ENCODE results near the gene SRGAP3. TPM values are rescaled to one million over a fixed set of nuclear protein-coding genes. Genes with fewer than 3 reads are reported as not detected.

SRGAP3 gene
- polyA plus RNA-seq, 2 donors: 1.3 to 3.3 TPM

DNA sequence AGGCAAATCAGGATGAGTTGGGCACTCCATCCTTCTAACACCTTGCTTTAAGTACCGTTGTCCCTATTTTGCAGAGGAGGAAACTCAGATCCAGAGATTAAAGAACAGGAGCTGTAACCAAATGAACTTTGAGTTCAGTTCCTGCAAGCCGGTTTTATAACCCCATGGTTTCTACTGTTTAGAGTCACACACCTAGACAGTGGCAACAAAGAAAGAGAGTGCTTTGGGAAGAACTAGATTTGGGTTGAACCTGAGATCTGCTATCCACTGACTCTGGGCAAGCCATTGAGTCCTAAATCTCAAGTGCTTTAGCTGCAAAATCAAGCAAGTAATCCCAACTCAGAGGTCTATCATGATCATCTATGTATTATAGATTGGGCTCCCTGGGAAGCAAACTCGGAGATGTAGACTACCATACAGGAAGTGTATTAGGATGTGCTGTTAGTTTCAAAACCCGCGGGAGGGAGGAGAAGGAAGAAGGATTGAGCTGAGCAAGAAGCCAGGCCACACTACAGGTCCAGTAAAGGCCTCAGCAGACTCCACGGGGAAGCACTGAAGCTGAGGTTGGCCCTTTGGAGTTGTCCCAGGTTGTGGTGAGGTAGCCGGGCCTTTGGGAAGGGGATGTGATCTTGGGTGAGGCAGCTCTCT is 42.2 kb downstream of the SRGAP3 start:
- Histone ChIP-seq H3K36me3 (ENCODE audit: control insufficient read depth in 2 of 2, insufficient read depth in 2 of 2, low read length in 1 of 2) (peaks cover 0 to 2% of the 10 kb centered on the region in 2 donors), H3K27ac (ENCODE audit: low read depth in 2 of 2, low read length in 1 of 2) (no peak overlapping the region), H3K27me3 (ENCODE audit: control insufficient read depth in 1 of 2, insufficient read depth in 2 of 2, low read length in 2 of 2) (no peaks in the 10 kb centered on the region), H3K9me3 (ENCODE audit: control insufficient read depth in 2 of 2, insufficient read depth in 1 of 2, low read depth in 1 of 2, low read length in 1 of 2) (no peaks in the 10 kb centered on the region), H3K4me1 (ENCODE audit: control insufficient read depth in 2 of 2, insufficient read depth in 2 of 2, low read length in 1 of 2) (peaks cover 0 to 2% of the 10 kb centered on the region in 2 donors), H3K4me3 (ENCODE audit: low read depth in 1 of 2, low read length in 2 of 2) (no peak overlapping the region)
- 87 to 90% methylated on average over 7 of the region's 7 CpGs for WGBS, 2 donors

GRCh38 chr3:9206287-9206686 is 43.2 kb downstream of the SRGAP3 start:
- Histone ChIP-seq H3K27me3 (ENCODE audit: control insufficient read depth in 1 of 2, insufficient read depth in 2 of 2, low read length in 2 of 2) (no peaks in the 10 kb centered on the region), H3K4me3 (ENCODE audit: low read depth in 1 of 2, low read length in 2 of 2) (no peak overlapping the region), H3K4me1 (ENCODE audit: control insufficient read depth in 2 of 2, insufficient read depth in 2 of 2, low read length in 1 of 2) (peaks cover 0 to 2% of the 10 kb centered on the region in 2 donors), H3K36me3 (ENCODE audit: control insufficient read depth in 2 of 2, insufficient read depth in 2 of 2, low read length in 1 of 2) (peaks cover 0 to 2% of the 10 kb centered on the region in 2 donors), H3K27ac (ENCODE audit: low read depth in 2 of 2, low read length in 1 of 2) (no peak overlapping the region), H3K9me3 (ENCODE audit: control insufficient read depth in 2 of 2, insufficient read depth in 1 of 2, low read depth in 1 of 2, low read length in 1 of 2) (no peaks in the 10 kb centered on the region)
- 92 to 95% methylated on average over 4 of the region's 4 CpGs for WGBS, 2 donors

GRCh38 chr3:9205345-9206143 is 43.9 kb downstream of the SRGAP3 start:
- H3K27me3 ChIP-seq (ENCODE audit: control insufficient read depth in 1 of 2, insufficient read depth in 2 of 2, low read length in 2 of 2): no peaks in the 10 kb centered on the region
- H3K9me3 ChIP-seq (ENCODE audit: control insufficient read depth in 2 of 2, insufficient read depth in 1 of 2, low read depth in 1 of 2, low read length in 1 of 2): no peaks in the 10 kb centered on the region
- peaks cover 0 to 2% of the 10 kb centered on the region in 2 donors for H3K4me1 ChIP-seq (ENCODE audit: control insufficient read depth in 2 of 2, insufficient read depth in 2 of 2, low read length in 1 of 2)
- H3K27ac ChIP-seq (ENCODE audit: low read depth in 2 of 2, low read length in 1 of 2): no peak overlapping the region
- no peak overlapping the region for H3K4me3 ChIP-seq (ENCODE audit: low read depth in 1 of 2, low read length in 2 of 2)
- peaks cover 0 to 2% of the 10 kb centered on the region in 2 donors for H3K36me3 ChIP-seq (ENCODE audit: control insufficient read depth in 2 of 2, insufficient read depth in 2 of 2, low read length in 1 of 2)
- WGBS, 2 donors: 84 to 85% methylated on average over 9 of the region's 9 CpGs

DNA sequence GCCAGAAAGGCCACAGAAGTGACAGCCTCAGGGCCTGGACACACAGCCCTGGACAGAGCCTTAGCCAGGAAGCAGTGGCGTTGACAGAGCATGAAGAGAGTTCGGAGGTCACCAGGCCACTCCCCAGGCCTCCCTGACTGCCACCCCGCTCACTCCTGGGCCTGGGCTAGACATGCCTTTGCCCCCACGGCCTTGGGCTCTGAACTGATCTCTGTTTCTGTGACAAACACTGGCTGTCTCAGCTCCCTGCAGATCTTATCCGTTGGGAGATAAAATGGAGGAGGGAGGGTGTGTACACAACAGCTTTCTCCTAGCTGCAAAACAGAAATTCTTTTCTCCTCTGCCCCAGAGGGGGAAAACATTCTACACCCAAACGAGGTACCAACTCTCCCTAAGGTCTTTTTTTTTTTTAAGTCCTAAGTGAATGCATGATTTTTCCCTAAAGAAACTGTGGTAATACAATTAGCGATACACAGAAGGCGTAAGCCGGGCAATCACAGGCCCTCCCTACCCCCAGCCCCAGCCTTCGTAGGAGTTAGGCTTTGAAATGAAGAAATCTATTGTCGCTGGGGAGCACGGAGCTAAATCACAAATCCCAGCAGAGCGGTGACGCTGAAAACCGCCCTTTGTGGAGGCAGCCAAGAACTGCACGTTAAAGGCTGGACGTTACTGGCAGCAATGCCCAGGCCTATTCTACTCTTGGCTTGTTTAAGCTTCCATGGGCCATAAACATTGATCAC is 45.0 kb downstream of the SRGAP3 start:
- H3K9me3 ChIP-seq (ENCODE audit: control insufficient read depth in 2 of 2, insufficient read depth in 1 of 2, low read depth in 1 of 2, low read length in 1 of 2): no peaks in the 10 kb centered on the region
- H3K27ac ChIP-seq (ENCODE audit: low read depth in 2 of 2, low read length in 1 of 2): no peak overlapping the region
- peaks cover 0 to 2% of the 10 kb centered on the region in 2 donors for H3K4me1 ChIP-seq (ENCODE audit: control insufficient read depth in 2 of 2, insufficient read depth in 2 of 2, low read length in 1 of 2)
- peaks cover 0 to 2% of the 10 kb centered on the region in 2 donors for H3K36me3 ChIP-seq (ENCODE audit: control insufficient read depth in 2 of 2, insufficient read depth in 2 of 2, low read length in 1 of 2)
- H3K4me3 ChIP-seq (ENCODE audit: low read depth in 1 of 2, low read length in 2 of 2): no peak overlapping the region
- WGBS, 2 donors: 79 to 82% methylated on average over 17 of the region's 17 CpGs
- H3K27me3 ChIP-seq (ENCODE audit: control insufficient read depth in 1 of 2, insufficient read depth in 2 of 2, low read length in 2 of 2): no peaks in the 10 kb centered on the region

DNA sequence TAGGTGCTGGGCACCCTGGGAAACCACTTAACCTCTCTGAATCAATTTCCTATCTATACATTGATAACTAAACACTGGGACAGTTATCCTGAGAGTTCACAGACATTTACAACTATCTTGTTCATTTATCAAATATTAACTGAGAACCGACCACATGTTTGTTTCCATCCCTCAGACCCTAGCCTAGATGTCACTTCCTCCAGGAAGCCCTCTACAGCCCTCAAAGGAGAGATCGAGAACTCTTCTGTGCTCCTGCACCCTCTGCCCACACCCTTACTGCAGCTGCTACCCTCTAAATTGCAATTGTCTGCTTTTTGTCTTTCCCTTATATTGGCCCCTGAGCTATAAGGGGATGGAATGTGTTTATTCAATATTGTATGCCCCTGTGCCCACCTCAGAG is 46.1 kb downstream of the SRGAP3 start:
- 86 to 90% methylated on average over 2 of the region's 2 CpGs for WGBS, 2 donors
- peaks cover 0 to 2% of the 10 kb centered on the region in 2 donors for H3K4me1 ChIP-seq (ENCODE audit: control insufficient read depth in 2 of 2, insufficient read depth in 2 of 2, low read length in 1 of 2)
- no peaks in the 10 kb centered on the region for H3K27me3 ChIP-seq (ENCODE audit: control insufficient read depth in 1 of 2, insufficient read depth in 2 of 2, low read length in 2 of 2)
- no peak overlapping the region for H3K4me3 ChIP-seq (ENCODE audit: low read depth in 1 of 2, low read length in 2 of 2)
- no peaks in the 10 kb centered on the region for H3K9me3 ChIP-seq (ENCODE audit: control insufficient read depth in 2 of 2, insufficient read depth in 1 of 2, low read depth in 1 of 2, low read length in 1 of 2)
- H3K36me3 ChIP-seq (ENCODE audit: control insufficient read depth in 2 of 2, insufficient read depth in 2 of 2, low read length in 1 of 2): peaks cover 0 to 2% of the 10 kb centered on the region in 2 donors
- no peak overlapping the region for H3K27ac ChIP-seq (ENCODE audit: low read depth in 2 of 2, low read length in 1 of 2)

DNA sequence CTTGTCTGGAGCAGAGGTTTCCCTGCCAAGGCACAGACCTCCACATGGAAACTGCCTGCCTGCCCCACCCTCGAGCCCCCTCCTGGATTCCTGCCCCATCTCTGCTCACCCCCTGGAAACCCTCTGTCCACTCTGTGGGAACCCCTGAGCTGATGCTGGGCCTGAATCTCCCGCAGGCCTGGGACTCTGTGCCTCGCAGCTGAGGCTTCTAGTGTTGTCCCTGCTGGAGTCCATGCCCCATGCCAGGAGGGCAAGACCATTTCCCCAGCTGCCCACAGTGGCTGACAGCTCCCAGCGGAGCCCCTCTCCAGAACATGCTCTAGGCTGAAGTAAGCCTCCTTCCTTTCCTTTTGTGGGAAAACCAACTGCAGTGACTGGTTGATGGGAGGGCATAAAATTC is 46.9 kb downstream of the SRGAP3 start:
- Histone ChIP-seq H3K4me3 (ENCODE audit: low read depth in 1 of 2, low read length in 2 of 2) (no peak overlapping the region), H3K27ac (ENCODE audit: low read depth in 2 of 2, low read length in 1 of 2) (no peak overlapping the region), H3K9me3 (ENCODE audit: control insufficient read depth in 2 of 2, insufficient read depth in 1 of 2, low read depth in 1 of 2, low read length in 1 of 2) (no peaks in the 10 kb centered on the region), H3K27me3 (ENCODE audit: control insufficient read depth in 1 of 2, insufficient read depth in 2 of 2, low read length in 2 of 2) (no peaks in the 10 kb centered on the region), H3K36me3 (ENCODE audit: control insufficient read depth in 2 of 2, insufficient read depth in 2 of 2, low read length in 1 of 2) (peaks cover 0 to 2% of the 10 kb centered on the region in 2 donors), H3K4me1 (ENCODE audit: control insufficient read depth in 2 of 2, insufficient read depth in 2 of 2, low read length in 1 of 2) (peaks cover 0 to 2% of the 10 kb centered on the region in 2 donors)
- 89 to 90% methylated on average over 4 of the region's 4 CpGs for WGBS, 2 donors

- Histone ChIP-seq H3K36me3 (ENCODE audit: control insufficient read depth in 2 of 2, insufficient read depth in 2 of 2, low read length in 1 of 2) (peaks cover 0 to 2% of the 10 kb centered on the region in 2 donors), H3K4me1 (ENCODE audit: control insufficient read depth in 2 of 2, insufficient read depth in 2 of 2, low read length in 1 of 2) (peaks cover 0 to 2% of the 10 kb centered on the region in 2 donors)
- WGBS, 2 donors: 84 to 85% methylated on average over 6 of the region's 6 CpGs
Observed at GRCh38 chr3:9201955-9202354, 47.5 kb downstream of the SRGAP3 start.

DNA sequence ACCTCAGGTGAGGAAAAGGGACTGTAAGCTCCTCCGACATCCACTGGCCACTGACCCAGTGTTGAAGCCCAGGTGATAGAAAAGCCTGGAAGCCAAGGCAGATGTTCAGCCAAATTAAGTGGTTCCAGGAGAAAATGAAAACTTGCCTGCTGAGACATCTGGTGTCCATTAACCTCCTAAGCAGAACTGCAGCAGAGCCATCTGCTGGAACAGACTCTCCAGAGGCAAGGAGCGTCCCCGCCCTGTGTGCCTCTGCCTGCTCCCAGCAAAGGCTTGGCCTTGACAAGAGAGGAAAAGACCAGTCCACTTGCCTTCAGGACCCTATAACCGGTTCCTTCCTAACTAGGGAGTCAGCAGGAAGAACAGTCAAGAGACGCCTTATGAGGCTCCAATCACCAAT is 48.2 kb downstream of the SRGAP3 start:
- Histone ChIP-seq H3K4me1 (ENCODE audit: control insufficient read depth in 2 of 2, insufficient read depth in 2 of 2, low read length in 1 of 2) (peaks cover 0 to 2% of the 10 kb centered on the region in 2 donors), H3K27ac (ENCODE audit: low read depth in 2 of 2, low read length in 1 of 2) (no peak overlapping the region), H3K36me3 (ENCODE audit: control insufficient read depth in 2 of 2, insufficient read depth in 2 of 2, low read length in 1 of 2) (no peaks in the 10 kb centered on the region), H3K4me3 (ENCODE audit: low read depth in 1 of 2, low read length in 2 of 2) (no peak overlapping the region), H3K9me3 (ENCODE audit: control insufficient read depth in 2 of 2, insufficient read depth in 1 of 2, low read depth in 1 of 2, low read length in 1 of 2) (no peaks in the 10 kb centered on the region), H3K27me3 (ENCODE audit: control insufficient read depth in 1 of 2, insufficient read depth in 2 of 2, low read length in 2 of 2) (no peaks in the 10 kb centered on the region)
- 90 to 92% methylated on average over 5 of the region's 5 CpGs for WGBS, 2 donors

More at GRCh38 chr3:9201955-9202354, 47.5 kb downstream of the SRGAP3 start:
- Histone ChIP-seq H3K4me3 (ENCODE audit: low read depth in 1 of 2, low read length in 2 of 2) (no peak overlapping the region), H3K27me3 (ENCODE audit: control insufficient read depth in 1 of 2, insufficient read depth in 2 of 2, low read length in 2 of 2) (no peaks in the 10 kb centered on the region), H3K27ac (ENCODE audit: low read depth in 2 of 2, low read length in 1 of 2) (no peak overlapping the region), H3K9me3 (ENCODE audit: control insufficient read depth in 2 of 2, insufficient read depth in 1 of 2, low read depth in 1 of 2, low read length in 1 of 2) (no peaks in the 10 kb centered on the region)

- Histone ChIP-seq H3K36me3 (ENCODE audit: control insufficient read depth in 2 of 2, insufficient read depth in 2 of 2, low read length in 1 of 2) (no peaks in the 10 kb centered on the region), H3K4me3 (ENCODE audit: low read depth in 1 of 2, low read length in 2 of 2) (no peak overlapping the region), H3K9me3 (ENCODE audit: control insufficient read depth in 2 of 2, insufficient read depth in 1 of 2, low read depth in 1 of 2, low read length in 1 of 2) (no peaks in the 10 kb centered on the region), H3K27ac (ENCODE audit: low read depth in 2 of 2, low read length in 1 of 2) (no peak overlapping the region), H3K27me3 (ENCODE audit: control insufficient read depth in 1 of 2, insufficient read depth in 2 of 2, low read length in 2 of 2) (no peaks in the 10 kb centered on the region), H3K4me1 (ENCODE audit: control insufficient read depth in 2 of 2, insufficient read depth in 2 of 2, low read length in 1 of 2) (peaks cover 0 to 4% of the 10 kb centered on the region in 2 donors)
- WGBS, 2 donors: 85 to 90% methylated on average over 3 of the region's 3 CpGs
Observed at GRCh38 chr3:9199775-9200174, 49.7 kb downstream of the SRGAP3 start.

Data from esophagus (tissue), 2 donors.